LoVo (cell line): ENCODE results near the gene MSANTD2.
A peak's percentile ranks its signal among the peaks of the same experiment; 100 is the strongest.

ENCODE experiments used
- DNase-seq: peaks from one replicate; pipeline ENCODE4 v3.0.0-alpha.2; 2016; ENCODE audit warnings: low spot score

Gene MSANTD2

DNA sequence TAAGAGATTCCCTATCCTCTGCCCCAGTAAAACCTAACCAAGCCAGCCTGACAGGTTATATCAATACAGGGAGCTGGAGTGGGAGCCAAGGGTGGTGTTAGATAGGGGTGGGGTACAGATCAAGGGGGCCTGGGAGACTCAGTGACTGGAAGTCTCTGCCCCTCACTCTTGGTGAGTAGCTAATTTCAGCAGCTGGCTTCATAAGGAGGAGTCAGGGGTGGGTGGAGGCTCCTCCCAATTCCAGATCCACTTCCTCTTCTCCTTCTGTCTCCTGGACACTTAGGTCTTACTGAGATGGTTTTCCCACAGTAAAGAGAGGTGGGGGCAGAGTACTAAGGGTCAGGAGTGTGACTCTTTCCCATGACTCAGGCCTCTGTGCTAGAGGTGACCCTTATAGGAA, 47.0 kb downstream of the MSANTD2 start:
- no peak for DNase-seq

DNA sequence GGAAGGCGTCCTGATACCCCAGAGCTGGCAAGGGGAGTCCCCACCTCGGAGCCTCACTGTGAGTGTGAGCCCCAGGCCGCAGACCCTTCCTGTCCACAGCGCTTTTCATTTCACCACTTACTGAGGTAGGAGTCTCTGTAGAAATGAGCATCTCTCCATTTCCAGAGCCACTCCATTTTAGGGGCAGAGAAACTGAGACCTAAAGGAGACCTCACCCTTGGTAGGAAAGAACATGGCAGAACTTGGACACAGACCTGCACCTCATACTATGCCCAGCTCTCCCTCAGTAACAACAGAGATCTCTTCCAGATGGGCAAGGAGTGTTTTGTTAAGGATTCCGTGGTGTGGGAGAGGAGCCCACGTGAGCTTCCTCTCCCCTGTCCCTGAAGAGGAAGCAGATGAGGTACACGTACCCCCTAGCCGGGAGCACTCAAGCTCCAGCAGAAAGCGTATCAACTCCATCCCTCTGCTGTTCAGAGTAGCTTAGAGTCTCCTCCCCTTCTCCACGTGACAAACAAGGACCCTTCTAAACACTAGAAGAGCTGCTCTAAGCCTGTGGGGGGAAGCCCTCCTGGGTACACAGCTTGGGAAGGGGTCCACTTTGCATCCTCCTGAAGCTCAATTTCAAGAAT, 47.6 kb downstream of the MSANTD2 start:
- no peak for DNase-seq

DNA sequence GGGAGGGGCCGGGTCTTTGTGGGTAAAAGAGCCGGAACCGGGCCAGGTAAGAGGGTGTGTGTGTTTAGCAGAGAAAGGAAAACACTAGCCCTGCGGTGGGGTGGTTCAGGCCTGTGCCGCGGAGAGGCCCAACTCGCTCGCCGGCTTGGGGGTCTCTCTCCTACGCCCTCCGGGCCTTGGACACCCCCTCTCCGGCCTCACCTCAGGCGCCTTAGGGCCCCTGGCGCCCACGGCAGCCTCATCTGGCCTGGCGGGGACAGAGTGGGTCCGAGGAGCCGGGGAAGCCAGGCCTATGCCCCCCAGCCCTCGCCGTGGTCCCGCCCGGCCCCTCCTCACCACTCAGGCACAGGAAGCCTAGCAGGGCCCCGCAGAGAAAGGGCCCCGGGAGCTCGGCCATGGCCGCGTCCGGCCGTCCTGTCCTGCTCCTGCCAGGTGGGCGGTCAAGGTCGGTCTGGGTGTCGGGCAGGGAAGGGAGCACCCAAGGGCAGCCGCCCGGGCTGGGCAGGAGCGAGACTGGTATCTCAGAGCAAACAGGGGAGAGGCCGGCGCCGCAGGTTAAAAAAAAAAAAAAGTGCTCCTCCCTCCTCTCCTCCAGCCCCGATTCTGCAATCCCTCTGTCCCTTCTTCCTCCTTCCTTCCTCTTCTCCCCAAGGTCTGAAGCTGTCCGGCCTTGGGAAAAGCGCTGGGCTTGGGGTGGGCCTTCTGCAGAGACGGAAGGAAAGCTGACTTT, 48.3 kb downstream of the MSANTD2 start, which contains the start of gene VSIG2:
TSS of gene VSIG2 (minus strand) at position 515 of the 730 bp plus-strand sequence. CDS start at position 397, 118 bp downstream.
- DNase-seq, result no peak

DNA sequence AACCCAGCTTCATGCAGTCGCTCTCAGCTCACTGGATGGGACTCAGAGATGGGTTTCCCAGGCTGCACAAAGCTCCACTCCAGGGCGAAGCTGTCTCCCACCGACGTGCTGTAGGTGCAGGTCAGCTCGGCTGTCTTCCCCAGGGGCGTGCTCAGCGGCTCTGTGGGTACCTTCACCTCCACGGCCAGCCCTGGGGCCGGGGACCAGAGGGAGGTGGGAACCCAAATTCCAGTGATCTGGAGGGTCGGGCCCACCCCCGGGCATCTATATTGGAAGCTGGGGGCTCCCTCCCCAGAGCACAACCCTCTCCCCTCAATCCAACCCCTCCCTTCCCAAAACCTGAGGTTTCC, 48.8 kb downstream of the MSANTD2 start:
- DNase-seq, result no peak

DNA sequence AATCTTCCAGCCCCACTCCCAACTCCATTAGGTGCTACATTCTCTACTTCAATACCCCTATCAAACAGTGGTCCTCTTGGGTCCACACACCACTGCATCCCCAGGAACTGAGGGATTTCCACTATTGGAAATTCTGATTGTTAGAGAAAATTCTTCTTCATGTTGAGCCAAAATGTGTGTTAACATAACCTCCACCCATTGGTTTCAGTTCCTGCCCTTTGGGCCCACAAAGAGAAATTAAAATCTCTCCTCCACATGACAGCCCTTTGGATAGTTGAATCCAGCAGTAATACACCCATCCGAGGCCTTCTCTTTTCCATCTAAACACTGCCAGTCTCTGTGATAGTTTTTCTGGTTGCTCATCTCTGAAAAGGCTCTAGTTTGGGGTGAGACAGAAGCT, 50.3 kb downstream of the MSANTD2 start:
- DNase-seq, result no peak

DNA sequence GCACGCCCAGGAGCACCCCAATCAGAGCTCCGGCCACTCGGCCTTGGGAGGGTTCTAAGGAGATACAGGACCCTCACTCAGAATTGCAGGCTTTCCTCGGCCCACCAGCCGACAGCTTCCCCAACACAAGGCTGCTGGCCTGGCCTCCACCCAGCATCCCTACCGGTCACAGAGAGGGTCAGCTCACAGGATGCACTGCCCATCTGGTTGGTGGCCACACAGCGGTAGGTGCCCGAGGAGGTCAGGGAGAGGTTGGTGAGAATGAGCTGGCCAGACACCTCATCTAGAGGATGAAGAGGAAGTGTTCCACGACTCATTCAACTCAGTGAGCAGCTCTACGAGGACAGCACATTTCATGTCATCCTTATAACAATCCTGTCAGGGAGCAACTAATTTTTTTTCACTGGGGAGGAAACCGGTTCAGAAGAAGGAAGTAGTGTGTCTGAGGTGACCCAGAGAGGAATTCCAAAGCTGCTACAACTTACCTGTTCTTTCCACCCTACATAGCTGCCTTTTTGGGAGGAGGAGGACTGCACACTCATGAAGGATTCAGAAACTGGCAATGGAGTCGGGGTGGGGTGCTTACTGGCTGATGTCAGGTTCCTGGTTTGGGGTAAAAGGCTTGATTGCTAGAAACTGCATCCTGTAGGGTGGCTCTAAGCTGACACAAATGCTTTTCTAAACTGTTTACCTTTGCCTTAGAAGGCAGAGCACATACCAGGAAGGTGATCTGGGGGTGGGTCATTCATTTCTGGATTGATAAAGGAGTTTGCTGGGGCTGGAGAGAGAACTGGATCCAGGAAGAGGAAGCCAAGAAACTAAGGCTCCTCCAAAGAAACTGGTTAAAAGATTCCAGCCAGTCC, 51.5 kb downstream of the MSANTD2 start:
- no peak for DNase-seq

DNA sequence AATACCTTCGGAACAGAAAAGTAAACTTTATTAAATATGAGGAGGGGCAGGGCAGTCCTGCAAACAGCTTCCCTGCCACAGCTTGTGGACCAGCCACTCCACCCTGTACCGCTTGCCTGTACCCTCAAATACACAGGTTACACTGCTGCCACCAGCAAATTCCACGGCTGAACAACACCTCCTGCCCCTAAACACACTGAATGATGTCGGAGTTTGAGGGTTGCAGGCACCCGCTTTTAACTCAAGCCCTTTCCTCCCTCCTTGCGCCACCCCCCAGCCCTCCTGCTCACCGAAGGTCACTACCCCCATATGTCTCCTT, 52.1 kb downstream of the MSANTD2 start:
- DNase-seq, result no peak

DNA sequence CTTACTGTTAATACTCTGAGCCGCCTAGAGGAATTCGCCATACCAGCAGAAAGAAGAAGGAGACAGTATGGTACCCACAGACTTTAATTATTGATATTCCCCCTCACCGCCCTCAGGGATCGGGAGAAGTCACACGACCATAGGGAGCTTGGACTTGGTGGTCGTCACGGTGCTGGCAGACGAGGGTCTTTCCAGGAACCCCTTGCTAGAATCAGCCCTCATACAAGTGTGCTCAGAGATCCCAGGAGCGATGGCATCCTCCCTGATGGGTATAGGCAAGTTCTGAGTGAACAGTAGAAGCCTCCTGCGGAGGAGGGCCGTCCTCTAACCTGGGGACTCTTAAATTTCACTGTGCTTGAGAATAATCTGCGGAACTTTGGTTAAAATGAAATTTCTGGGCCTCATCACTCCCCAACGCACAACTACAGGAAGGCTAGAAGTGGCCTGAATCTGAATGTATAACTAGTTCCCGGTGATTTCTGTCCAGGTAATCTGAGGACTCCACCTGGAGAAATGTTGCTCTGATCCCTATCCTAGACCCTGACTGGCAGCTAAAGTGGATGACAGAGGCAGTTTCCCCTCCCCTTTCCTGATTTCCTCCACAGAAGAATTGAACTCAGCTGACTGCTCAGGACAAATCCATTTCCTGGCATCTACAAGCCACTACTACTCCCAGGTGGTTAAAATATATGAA, 52.7 kb downstream of the MSANTD2 start:
- DNase-seq, result no peak

DNA sequence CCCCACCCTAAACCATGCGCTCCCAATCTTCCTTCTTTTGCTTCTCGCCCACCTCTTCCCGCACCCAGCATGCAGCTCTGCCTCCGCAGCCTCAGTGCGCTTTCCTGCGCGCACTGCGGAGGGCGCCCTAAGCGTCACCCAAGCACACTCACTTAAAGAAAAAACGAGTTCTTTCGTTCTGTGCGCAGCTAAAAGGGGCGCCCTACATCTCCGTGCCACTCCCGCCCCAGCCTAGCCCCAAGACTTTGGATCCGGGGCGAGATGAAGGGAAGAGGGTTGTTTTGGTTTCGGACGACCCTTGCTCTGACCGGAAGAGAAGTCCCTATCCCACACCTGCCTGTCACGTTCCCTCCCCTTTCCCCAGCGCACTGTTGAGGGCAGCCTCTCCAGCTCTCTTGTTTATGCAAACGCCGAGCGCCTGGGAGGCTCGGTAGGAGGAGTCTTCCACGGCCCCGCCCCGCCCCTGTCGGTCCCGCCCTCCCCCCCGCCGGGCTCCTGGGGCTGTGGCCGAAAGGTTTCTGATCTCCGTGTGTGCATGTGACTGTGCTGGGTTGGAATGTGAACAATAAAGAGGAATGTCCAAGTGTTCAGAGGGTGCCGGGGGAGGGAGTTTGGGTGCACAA, 53.5 kb downstream of the MSANTD2 start:
- peak; percentile 88 for DNase-seq

DNA sequence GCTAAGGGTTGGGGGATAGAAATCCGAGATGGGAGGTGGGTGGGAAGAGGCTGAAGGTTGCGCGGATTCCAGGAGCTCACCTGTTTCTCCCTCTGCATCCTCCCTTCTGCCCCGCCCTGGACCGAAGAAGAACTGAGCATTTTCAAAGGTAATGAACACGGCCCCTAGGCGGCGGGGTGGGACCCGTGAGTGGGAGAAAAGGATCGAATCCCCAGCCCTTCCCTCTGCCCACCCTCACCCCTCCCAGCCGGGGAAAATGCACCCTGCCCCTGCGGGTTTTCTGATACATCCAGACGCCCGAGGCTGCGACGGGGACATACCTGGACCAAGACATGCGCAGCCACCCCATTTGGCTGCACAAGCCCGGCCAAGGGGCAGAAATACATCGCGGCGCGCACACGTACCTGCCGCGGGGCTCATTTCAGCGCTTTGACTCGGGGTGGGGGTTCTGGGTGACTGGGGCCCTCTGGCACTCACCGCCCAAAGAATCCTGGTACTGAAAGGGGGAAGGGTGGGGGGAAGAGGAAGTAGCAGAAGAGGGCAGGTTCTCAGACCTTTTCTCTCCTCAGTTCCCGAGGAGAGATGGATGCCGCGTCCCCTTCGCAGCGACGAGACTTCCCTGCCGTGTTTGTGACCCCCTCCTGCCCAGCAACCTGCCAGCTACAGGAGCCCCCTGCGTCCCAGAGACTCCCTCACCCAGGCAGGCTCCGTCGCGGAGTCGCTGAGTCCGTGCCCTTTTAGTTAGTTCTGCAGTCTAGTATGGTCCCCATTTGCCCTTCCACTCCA, 54.2 kb downstream of the MSANTD2 start:
- peak; percentile 52 for DNase-seq

DNA sequence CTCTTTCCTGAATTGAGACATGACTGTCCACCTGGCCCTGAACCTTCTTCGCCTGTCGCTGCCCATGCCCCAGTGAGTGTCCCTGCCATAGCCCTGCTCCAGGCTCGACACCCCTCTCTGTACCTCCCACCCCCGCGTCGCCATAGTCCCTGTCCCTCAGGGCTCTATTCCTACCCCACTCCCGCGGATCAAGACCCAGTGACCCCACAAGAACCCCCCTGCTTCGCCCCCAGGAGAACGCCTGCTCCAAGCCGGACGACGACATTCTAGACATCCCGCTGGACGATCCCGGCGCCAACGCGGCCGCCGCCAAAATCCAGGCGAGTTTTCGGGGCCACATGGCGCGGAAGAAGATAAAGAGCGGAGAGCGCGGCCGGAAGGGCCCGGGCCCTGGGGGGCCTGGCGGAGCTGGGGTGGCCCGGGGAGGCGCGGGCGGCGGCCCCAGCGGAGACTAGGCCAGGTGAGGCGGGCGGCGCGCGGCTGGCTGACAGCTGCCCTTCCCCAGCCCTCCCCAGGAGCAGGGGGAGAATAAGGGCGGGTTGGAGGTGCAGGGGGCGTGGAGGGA, 54.9 kb downstream of the MSANTD2 start:
- DNase-seq, result no peak

DNA sequence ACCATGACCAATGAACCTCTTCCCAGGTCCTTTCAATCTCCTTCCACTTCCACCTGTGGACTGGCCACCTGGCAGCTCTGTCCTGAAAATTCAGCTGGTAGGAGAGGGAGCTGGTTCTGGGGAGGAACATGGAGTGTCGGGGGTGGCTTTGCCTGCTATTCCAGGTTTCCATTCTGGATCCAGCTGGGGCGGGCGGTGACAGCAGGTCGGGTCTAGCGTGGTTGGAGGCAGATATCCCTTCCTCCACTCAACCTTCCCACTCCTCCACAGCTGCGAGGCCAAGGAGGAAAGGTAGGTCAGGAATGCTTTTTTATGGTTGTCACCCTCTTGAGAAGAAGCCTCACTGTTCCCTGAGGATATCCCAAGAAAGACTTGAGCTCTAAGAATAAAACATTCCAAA, 57.2 kb downstream of the MSANTD2 start:
- no peak for DNase-seq

DNA sequence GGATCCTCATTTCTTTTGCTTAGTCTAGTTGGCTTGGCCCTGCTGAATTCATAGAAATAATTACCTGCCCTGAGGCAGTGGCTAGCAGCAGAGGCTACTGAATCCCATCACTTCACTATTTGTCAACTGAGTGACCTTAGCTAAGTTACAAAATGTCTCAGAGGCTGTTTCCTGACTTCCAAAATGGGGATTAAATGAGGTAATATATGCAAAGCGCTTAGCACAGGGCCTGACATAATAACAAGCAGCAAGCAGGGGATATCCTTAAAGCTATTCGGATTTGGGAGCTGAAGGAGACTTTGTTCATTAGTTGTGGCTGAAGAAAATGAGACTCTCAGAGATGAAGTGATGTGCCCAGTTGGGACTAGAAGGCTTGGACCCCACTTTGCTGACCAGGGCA, 57.7 kb downstream of the MSANTD2 start:
- no peak for DNase-seq

DNA sequence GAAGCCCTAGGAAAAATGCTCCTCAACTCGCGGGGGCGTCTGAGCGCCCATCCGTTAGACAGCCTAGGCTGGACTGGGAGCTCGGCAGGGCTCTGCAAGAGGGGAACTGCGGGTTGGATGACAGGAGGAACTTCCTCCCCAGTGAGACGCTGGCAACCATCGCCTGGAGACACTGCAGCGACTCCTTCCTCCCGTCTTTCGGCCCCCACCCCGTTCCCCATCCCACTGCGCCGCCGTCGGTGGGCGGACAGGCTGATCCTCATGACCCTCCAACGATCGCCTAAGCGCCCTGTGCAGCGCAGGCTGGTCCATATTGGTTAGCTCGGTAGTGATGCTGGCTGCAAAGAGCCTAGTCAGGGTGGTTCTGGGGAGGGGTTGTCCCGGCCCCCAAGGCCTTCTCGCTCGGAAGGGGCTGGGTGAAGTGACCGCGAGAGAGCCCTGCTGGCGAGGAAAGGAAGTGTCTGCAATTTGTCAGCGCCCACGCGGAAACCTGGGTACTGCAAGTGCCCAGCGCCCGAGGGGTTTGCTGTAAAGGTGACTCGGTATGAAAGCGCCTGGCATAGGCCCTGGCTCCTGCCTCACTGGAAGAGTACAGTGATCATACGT, 59.8 kb downstream of the MSANTD2 start:
- peak; percentile 22 for DNase-seq

DNA sequence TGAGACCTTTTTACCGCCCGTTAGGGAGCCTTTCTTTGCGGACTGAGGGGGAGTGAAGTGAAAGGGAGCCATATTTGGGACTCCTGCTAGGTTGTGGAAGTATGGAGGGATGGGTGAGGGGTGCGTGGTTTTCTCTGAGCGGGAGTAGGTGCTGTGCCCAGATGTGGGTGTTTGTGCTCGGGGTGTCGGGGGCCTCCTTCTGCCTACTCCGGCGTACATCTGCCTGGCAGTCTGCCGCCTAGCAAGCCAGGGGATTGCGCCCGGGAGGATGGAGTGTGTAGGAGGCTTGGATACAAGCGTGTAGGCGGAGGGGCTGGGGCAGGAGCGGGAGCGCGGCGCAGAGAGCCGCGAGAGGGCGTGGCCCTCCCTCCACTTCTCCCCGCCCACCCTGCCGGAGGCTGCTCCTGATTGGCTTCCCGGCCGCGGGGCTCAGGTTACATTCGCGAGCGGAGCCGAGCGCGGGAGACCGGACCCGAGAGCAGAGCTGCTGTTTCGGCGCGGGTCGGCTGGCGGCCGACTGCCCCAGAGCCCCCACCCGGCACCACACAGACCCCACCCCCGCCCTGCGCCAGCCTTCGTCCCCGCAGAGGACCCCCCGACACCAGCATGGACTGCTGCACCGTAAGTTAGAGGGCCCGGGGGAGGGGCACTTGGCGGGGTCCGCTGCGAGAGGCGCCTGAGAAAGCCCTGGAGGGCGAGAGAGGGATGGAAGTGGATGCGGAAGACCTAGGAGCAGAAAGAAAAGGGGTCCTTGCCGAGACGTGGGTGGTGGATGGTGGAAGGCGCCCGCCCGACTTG, 60.5 kb downstream of the MSANTD2 start, which contains the start of gene NRGN:
TSS of gene NRGN (plus strand) at position 464 of the 798 bp plus-strand sequence. CDS start at position 607, 143 bp downstream.
- peak; percentile 86 for DNase-seq

DNA sequence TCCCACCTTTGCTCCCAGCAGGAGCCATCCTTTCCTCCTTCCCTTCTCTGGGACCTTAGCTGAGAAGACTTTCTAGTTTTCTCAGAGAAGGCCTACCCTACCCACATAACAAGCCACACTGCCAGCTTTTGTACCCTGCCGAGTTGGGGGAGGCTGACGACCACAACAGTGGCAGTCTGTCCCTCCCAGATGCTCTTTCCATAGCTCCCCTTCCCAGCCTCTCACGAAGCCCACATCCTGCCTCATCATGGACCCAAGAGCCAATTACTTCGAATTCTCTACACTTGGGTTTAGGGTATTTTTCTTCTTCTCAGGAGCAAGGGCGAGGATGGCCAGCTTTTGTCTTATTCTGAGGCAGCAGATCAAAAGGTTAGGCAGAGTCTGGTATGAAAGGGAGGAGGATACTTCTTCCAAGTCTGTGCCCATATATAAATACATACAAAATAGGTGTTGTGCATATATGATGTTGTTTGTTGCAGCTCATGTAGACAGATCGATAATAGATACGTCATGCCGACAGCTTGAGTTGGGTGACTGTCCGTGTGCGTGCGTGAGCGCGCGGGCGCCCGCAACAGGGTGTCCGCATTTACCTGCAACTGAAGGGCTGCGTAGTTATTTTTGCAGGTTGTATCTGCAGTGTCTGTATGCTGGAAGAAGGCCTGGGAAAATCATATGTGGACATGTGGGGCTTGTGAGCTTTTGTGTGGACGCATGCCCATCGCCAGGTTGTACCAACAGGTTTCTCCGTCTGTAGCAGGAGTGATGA, 61.3 kb downstream of the MSANTD2 start:
- DNase-seq, result no peak

DNA sequence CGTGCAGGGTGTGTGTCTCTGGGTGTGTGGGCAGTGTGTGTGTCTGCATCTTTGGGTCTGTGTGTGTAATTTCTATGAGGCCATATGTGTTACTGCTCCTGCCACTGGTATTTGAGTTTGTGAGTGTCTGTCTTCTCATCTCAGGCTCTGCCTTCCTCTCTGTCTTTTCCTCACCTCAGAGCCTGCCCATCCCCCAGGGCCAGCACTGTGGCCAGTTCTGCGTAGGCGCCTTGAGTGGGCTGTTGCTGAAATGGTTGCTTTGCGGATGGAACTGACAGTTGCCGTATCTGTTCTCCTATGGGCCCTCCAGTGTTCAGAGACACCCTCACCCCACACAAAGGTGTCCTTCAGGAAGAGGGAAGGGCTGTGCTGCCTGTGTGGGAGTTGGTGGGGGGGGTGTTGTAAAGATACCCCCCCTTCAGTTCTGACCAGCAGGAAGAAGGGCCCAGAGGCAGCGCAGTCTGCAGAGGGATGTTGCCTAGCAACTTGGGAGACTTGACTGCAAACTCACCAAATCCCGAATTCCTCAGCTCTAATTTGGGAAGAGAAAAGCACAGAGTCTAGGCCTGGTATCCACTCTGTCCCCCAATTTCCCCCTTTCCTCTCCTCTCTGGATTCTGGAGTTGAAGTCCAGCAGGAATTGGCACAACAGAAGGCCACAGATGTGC, 62.4 kb downstream of the MSANTD2 start:
- DNase-seq, result no peak

DNA sequence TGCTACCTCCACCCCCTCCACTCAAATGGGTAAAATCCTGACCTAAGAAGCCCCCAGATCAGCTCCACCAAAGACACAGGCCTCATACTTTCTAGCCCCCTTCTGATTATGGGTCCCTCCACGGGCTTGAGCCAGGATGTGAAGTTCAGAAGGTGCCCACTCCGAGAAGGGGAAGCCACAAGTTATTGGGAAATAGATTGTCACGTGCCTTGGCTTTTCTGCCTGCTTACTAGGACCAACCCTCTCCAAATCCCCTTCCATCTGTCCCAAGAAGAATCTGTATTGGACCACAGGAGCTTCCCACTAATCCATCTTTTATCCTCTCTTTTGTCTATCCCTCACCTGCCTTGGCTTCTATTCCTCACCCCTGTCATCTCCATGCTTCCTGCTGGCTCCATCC, 63.5 kb downstream of the MSANTD2 start:
- DNase-seq, result no peak
